Measurements from ENCODE around the gene RGS6. TPM values are rescaled to one million over a fixed set of nuclear protein-coding genes. Genes with fewer than 3 reads are reported as not detected.

The RGS6 gene
- total and polyA plus RNA-seq, 8 donors, result 0.12 to 4.1 (median 2.8) TPM

- no peaks in the 10 kb centered on the region for H3K36me3 ChIP-seq
- no peak for TF ChIP-seq CTCF (IDR thresholded peaks at IDR 0.05)
- no peaks in the 10 kb centered on the region for H3K4me1 ChIP-seq
- H3K27me3 ChIP-seq, result peaks cover 0 to 11% of the 10 kb centered on the region in 2 donors
- no peak overlapping the region for H3K4me3 ChIP-seq
- no peak for ATAC-seq
- intact Hi-C loops (cut with DNase I), result no loop called here
- DNase-seq, result no peak
- H3K27ac ChIP-seq, result no peak overlapping the region
- H3K9me3 ChIP-seq, result no peaks in the 10 kb centered on the region
Measured at GRCh38 chr14:72560331-72560730, 628.1 kb downstream of the RGS6 start.

DNA sequence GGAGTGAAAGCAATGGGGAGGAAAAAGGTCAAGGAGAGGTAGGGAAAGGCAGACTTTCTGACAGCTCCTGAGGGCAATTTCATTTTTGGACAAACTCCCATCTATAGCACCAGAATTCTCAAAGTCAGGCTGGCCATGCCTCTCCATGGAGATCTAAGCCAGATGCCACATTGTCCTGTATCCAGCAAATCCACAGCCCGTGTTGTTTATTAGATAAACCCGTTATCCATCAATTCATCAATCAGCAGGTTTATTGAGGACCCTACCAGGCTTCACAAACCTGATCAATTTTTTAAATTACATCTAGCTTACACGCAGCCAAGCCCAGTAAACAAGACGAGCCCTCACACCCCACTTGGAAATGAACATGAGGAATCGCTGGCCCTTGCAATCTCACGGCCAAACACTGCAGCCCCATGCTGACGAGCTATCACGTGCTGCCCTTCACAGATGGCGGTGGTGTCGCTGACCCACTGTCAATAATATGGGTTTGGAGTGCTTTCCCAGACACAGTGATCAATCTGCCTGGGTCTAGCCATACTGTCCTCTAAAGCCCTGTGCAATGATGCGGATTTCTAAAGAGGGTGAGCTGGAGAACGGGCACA is 628.8 kb downstream of the RGS6 start:
- no peak overlapping the region for H3K27ac ChIP-seq
- H3K4me3 ChIP-seq, result no peak overlapping the region
- ATAC-seq (no peak), DNase-seq (no peak)
- H3K36me3 ChIP-seq, result no peaks in the 10 kb centered on the region
- no peaks in the 10 kb centered on the region for H3K9me3 ChIP-seq
- no peak for TF ChIP-seq CTCF (IDR thresholded peaks at IDR 0.05)
- intact Hi-C loops (cut with DNase I), result no loop called here
- H3K4me1 ChIP-seq, result no peaks in the 10 kb centered on the region
- peaks cover 0 to 11% of the 10 kb centered on the region in 2 donors for H3K27me3 ChIP-seq

- H3K27ac ChIP-seq, result no peak overlapping the region
- intact Hi-C loops (cut with DNase I), result no loop called here
- H3K9me3 ChIP-seq, result no peaks in the 10 kb centered on the region
- H3K36me3 ChIP-seq, result no peaks in the 10 kb centered on the region
- peaks cover 0 to 11% of the 10 kb centered on the region in 2 donors for H3K27me3 ChIP-seq
- DNase-seq (peak in 1 of 4 donors; percentile 60), ATAC-seq (no peak)
- H3K4me1 ChIP-seq, result no peaks in the 10 kb centered on the region
- H3K4me3 ChIP-seq, result no peak overlapping the region
- TF ChIP-seq CTCF (IDR thresholded peaks at IDR 0.05), result no peak
Measured at GRCh38 chr14:72562300-72562699, 630.1 kb downstream of the RGS6 start.

DNA sequence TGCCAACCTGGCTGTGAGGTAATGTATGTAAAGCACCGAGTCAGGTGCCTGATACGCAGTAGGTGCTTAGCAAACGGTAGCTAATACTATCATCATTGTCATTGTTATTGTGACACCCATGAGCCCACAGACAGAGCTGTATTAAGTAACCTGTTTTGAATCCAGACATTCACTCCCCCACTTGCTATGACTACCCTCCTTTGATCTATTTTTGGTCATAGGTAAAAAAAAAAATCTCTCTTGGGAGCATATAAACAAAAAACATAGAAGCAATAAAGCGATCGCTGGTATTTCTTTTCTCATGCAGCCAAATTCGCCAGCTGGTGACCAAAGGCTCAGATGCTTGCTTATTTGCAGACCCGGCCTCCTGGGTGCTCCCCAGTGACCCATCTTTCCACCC is 631.4 kb downstream of the RGS6 start:
- no peaks in the 10 kb centered on the region for H3K9me3 ChIP-seq
- H3K4me1 ChIP-seq, result no peaks in the 10 kb centered on the region
- no peak overlapping the region for H3K27ac ChIP-seq
- no peaks in the 10 kb centered on the region for H3K36me3 ChIP-seq
- ATAC-seq (no peak), DNase-seq (no peak)
- peaks cover 0 to 7% of the 10 kb centered on the region in 2 donors for H3K27me3 ChIP-seq
- intact Hi-C loops (cut with DNase I), result no loop called here
- no peak overlapping the region for H3K4me3 ChIP-seq
- TF ChIP-seq CTCF (IDR thresholded peaks at IDR 0.05), result no peak

DNA sequence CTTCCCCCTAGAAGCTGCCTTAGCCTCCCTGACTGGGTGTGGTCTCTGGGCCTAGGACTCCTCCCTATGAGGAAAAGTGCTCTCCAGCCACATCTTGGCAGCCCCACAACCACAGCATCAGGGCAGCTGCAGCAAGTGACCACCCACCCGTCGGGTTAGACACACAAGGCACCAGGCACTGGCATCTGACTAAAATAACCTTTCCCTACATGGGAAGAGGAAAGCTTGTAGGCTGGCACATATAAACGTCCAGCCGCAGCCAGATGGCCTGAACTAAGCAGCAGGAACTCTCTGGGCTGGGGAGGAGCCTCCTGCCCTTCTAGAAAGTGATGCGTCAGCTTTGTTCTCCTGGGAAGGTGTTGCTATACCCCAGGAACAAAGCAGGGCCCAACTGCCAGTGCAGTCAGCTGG is 632.9 kb downstream of the RGS6 start:
- no peak overlapping the region for H3K27ac ChIP-seq
- H3K36me3 ChIP-seq, result no peaks in the 10 kb centered on the region
- intact Hi-C loops (cut with DNase I), result no loop called here
- no peaks in the 10 kb centered on the region for H3K4me1 ChIP-seq
- ATAC-seq (no peak), DNase-seq (no peak)
- no peaks in the 10 kb centered on the region for H3K9me3 ChIP-seq
- H3K4me3 ChIP-seq, result no peak overlapping the region
- H3K27me3 ChIP-seq, result no peaks in the 10 kb centered on the region
- no peak for TF ChIP-seq CTCF (IDR thresholded peaks at IDR 0.05)

All from left lung (tissue), 10 donors.